DOHH2 (cell line): ENCODE data around the gene NPDC1.

Experiments
- EZH2phosphoT487 ChIP-seq: fragments of 200-600 bp; sonication (generic); IDR thresholded peaks from 2 replicates; pipeline ENCODE4 v1.6.1; 2017; ENCODE audit warnings: borderline replicate concordance, mild to moderate bottlenecking, antibody characterized with exemption, low read length, moderate library complexity, mixed read lengths
- TF ChIP-seq, protein P1 (sequence below): fragments of 200-600 bp; sonication (generic); IDR thresholded peaks from one replicate; pipeline ENCODE4 v1.5.1; 2014; ENCODE audit warnings: antibody characterized with exemption, mild to moderate bottlenecking, low read depth, low read length; ENCODE audit not compliant: poor library complexity, severe bottlenecking

DNA sequence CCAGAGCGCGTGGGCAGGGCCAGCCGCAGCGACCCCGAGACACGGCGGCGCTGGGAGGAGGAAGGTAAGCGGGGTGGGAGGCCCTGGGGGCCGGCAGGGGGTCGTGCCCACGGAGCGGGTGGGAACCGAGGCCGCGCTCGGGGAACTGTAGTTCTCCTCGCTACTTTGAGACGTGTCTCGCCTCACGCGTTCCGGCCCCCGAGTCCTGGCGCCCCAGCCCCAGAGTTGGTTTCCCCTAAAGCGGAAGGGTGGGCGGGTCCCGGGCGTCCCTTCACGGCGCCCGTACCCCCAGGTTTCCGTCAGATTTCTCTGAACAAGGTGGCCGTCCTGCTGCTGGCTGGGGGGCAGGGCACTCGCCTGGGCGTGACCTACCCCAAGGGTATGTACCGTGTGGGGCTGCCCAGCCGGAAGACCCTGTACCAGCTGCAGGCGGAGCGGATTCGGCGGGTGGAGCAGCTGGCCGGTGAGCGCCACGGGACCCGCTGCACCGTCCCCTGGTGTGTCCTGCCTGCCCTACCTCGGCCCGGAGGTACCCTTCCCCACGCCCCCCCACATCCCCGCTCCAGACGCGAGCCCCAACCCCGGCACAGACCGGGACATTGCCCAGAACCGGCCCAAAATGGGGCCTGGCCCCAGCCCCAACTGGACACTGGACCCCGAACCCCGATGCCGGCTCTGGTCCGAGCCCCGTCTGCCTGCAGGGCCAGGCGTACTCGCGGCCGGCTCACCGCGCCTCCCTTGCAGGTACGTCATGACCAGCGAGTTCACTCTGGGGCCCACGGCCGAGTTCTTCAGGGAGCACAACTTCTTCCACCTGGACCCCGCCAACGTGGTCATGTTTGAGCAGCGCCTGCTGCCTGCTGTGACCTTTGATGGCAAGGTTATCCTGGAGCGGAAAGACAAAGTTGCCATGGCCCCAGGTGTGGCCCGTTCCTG, 32.0 kb upstream of the NPDC1 start:
- TF ChIP-seq, protein P1, sequence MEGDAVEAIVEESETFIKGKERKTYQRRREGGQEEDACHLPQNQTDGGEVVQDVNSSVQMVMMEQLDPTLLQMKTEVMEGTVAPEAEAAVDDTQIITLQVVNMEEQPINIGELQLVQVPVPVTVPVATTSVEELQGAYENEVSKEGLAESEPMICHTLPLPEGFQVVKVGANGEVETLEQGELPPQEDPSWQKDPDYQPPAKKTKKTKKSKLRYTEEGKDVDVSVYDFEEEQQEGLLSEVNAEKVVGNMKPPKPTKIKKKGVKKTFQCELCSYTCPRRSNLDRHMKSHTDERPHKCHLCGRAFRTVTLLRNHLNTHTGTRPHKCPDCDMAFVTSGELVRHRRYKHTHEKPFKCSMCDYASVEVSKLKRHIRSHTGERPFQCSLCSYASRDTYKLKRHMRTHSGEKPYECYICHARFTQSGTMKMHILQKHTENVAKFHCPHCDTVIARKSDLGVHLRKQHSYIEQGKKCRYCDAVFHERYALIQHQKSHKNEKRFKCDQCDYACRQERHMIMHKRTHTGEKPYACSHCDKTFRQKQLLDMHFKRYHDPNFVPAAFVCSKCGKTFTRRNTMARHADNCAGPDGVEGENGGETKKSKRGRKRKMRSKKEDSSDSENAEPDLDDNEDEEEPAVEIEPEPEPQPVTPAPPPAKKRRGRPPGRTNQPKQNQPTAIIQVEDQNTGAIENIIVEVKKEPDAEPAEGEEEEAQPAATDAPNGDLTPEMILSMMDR = no peak
- no peak for TF ChIP-seq EZH2phosphoT487
